ENCODE results near the gene SLC35F6. TPM values are rescaled to one million over a fixed set of nuclear protein-coding genes. Genes with fewer than 3 reads are reported as not detected.

Gene SLC35F6
- polyA plus RNA-seq, 2 of the 4 experiments (the other 2 are of a cell fraction) = 41.3 to 46.9 TPM

DNA sequence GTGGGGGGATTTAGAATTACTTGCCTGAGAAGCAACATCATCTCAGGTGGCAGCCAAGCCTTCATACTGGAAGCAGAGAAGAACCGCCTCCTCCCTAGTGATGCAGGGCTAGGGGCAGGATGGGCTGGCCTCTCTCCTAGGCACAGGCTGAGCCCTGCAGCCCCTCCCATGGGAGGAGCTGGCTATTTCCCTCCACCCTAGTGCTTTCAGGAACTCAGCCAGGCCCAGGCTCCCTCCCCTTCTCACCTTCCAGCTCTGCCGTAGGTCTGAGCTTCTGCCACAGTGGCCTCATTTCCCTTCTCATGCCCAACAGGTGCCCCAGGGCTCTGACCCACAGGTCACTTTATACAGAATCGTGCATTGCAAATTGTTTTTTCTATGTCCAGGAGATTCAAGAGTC is 52.8 kb downstream of the SLC35F6 start:
- H3K4me3 ChIP-seq = no peak overlapping the region
- no peak for FAIRE-seq
- no peak overlapping the region for H3K27ac ChIP-seq
- peak; percentile 33 to 61; a peak in 3 of 6 replicates for ATAC-seq
- ChIA-PET POLR2A (no interaction called here), CTCF (interaction anchor here (0.5 to 2.7 kb wide), 8 partner anchors 9 to 199 kb away, joined by 3 to 11 read pairs (median 3); no protein-coding TSS in a partner anchor)
- TF ChIP-seq FOSL2 (IDR thresholded peaks at IDR 0.05) (no peak), FOSL2 (CRISPR knock-in tag; IDR thresholded peaks at IDR 0.05) (no peak), EHF (CRISPR knock-in tag; IDR thresholded peaks at IDR 0.05) (no peak), TFCP2L1 (CRISPR knock-in tag; IDR thresholded peaks at IDR 0.05) (no peak), ESRRA (IDR thresholded peaks at IDR 0.05; ENCODE audit: borderline replicate concordance, low read length) (no peak), JUNB (IDR thresholded peaks at IDR 0.05) (no peak), HEYL (CRISPR knock-in tag; IDR thresholded peaks at IDR 0.05) (no peak), ZFP36 (IDR thresholded peaks at IDR 0.05; ENCODE audit: borderline replicate concordance, partially characterized antibody) (no peak), KDM5A (IDR thresholded peaks at IDR 0.05) (no peak), JUN (IDR thresholded peaks at IDR 0.05) (no peak), KDM1A (IDR thresholded peaks at IDR 0.05; ENCODE audit: low read depth) (no peak), HDAC2 (IDR thresholded peaks at IDR 0.05) (no peak)
- TF ChIP-seq, protein P1, sequence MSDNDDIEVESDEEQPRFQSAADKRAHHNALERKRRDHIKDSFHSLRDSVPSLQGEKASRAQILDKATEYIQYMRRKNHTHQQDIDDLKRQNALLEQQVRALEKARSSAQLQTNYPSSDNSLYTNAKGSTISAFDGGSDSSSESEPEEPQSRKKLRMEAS (IDR thresholded peaks at IDR 0.05) = no peak
- no peaks in the 10 kb centered on the region for H3K4me1 ChIP-seq
- 43% methylated on average over 3 of the region's 3 CpGs for WGBS (ENCODE audit: missing lambda C conversion rate)
- no peak overlapping the region for H3K4me2 ChIP-seq
- H3K9me3 ChIP-seq = no peaks in the 10 kb centered on the region
- no peak for DNase-seq (ENCODE audit: low read depth in 1 of 2, low spot score in 1 of 2)

DNA sequence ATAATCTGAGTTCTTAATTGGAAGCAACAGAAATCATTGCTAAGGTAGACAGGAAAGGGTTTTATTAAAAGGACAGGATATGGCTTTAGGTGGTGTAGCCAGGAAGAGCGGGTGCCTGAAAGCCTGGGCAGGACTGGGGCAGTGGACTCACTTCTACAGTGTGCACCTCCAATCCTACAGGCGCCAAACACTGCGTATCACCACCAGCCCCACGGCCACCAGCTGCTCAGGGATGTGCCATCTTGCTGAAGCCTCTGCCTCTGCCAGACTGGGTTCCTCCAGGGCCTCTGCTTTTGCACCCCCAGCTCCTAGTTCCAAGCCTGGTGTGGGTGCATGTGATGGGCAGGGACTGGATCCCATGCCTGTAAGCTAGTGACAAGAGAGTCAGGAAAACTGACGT is 54.2 kb downstream of the SLC35F6 start:
- 48% methylated on average over 5 of the region's 5 CpGs for WGBS (ENCODE audit: missing lambda C conversion rate)
- H3K4me2 ChIP-seq = no peak overlapping the region
- DNase-seq (ENCODE audit: low read depth in 1 of 2, low spot score in 1 of 2) (no peak), FAIRE-seq (no peak), ATAC-seq (peak; percentile 62 to 64; a peak in 5 of 6 replicates)
- H3K4me3 ChIP-seq = no peak overlapping the region
- H3K9me3 ChIP-seq = no peaks in the 10 kb centered on the region
- ChIA-PET CTCF (interaction anchor here (0.8 to 2.7 kb wide), 3 partner anchors 9 to 28 kb away, joined by 3 to 11 read pairs (median 4); no protein-coding TSS in a partner anchor), POLR2A (no interaction called here)
- TF ChIP-seq MYC (IDR thresholded peaks at IDR 0.05; ENCODE audit: borderline replicate concordance, low read length) (no peak), ESRRA (IDR thresholded peaks at IDR 0.05; ENCODE audit: borderline replicate concordance, low read length) (no peak), EHMT2 (IDR thresholded peaks at IDR 0.05; ENCODE audit: low read depth) (no peak), SMC3 (IDR thresholded peaks at IDR 0.05) (no peak), FOXS1 (CRISPR knock-in tag; IDR thresholded peaks at IDR 0.05) (no peak), CHD4 (IDR thresholded peaks at IDR 0.05; ENCODE audit: borderline replicate concordance) (no peak), CEBPB (IDR thresholded peaks at IDR 0.05) (no peak), POLR2A (IDR thresholded peaks at IDR 0.05; ENCODE audit: low read length) (no peak), CBX2 (IDR thresholded peaks at IDR 0.05; ENCODE audit: borderline replicate concordance, low read depth) (no peak), MAZ (IDR thresholded peaks at IDR 0.05; ENCODE audit: borderline replicate concordance, low read depth, low read length) (no peak), CHD2 (IDR thresholded peaks at IDR 0.05; ENCODE audit: low read length, partially characterized antibody) (no peak), KDM1A (IDR thresholded peaks at IDR 0.05; ENCODE audit: low read depth) (no peak), JUNB (IDR thresholded peaks at IDR 0.05) (no peak), PHF8 (IDR thresholded peaks at IDR 0.05; ENCODE audit: borderline replicate concordance, low read depth) (no peak), BHLHE40 (IDR thresholded peaks at IDR 0.05; ENCODE audit: low read depth, low read length) (no peak), HEYL (CRISPR knock-in tag; IDR thresholded peaks at IDR 0.05) (no peak)
- TF ChIP-seq, protein P2, sequence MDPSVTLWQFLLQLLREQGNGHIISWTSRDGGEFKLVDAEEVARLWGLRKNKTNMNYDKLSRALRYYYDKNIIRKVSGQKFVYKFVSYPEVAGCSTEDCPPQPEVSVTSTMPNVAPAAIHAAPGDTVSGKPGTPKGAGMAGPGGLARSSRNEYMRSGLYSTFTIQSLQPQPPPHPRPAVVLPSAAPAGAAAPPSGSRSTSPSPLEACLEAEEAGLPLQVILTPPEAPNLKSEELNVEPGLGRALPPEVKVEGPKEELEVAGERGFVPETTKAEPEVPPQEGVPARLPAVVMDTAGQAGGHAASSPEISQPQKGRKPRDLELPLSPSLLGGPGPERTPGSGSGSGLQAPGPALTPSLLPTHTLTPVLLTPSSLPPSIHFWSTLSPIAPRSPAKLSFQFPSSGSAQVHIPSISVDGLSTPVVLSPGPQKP (IDR thresholded peaks at IDR 0.05; ENCODE audit: low read depth, low read length) = no peak
- TF ChIP-seq, protein P3, sequence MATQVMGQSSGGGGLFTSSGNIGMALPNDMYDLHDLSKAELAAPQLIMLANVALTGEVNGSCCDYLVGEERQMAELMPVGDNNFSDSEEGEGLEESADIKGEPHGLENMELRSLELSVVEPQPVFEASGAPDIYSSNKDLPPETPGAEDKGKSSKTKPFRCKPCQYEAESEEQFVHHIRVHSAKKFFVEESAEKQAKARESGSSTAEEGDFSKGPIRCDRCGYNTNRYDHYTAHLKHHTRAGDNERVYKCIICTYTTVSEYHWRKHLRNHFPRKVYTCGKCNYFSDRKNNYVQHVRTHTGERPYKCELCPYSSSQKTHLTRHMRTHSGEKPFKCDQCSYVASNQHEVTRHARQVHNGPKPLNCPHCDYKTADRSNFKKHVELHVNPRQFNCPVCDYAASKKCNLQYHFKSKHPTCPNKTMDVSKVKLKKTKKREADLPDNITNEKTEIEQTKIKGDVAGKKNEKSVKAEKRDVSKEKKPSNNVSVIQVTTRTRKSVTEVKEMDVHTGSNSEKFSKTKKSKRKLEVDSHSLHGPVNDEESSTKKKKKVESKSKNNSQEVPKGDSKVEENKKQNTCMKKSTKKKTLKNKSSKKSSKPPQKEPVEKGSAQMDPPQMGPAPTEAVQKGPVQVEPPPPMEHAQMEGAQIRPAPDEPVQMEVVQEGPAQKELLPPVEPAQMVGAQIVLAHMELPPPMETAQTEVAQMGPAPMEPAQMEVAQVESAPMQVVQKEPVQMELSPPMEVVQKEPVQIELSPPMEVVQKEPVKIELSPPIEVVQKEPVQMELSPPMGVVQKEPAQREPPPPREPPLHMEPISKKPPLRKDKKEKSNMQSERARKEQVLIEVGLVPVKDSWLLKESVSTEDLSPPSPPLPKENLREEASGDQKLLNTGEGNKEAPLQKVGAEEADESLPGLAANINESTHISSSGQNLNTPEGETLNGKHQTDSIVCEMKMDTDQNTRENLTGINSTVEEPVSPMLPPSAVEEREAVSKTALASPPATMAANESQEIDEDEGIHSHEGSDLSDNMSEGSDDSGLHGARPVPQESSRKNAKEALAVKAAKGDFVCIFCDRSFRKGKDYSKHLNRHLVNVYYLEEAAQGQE (IDR thresholded peaks at IDR 0.05) = no peak
- TF ChIP-seq, protein P4, sequence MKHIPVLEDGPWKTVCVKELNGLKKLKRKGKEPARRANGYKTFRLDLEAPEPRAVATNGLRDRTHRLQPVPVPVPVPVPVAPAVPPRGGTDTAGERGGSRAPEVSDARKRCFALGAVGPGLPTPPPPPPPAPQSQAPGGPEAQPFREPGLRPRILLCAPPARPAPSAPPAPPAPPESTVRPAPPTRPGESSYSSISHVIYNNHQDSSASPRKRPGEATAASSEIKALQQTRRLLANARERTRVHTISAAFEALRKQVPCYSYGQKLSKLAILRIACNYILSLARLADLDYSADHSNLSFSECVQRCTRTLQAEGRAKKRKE (CRISPR knock-in tag; IDR thresholded peaks at IDR 0.05; ENCODE audit: low read depth) = no peak
- TF ChIP-seq, protein P5, sequence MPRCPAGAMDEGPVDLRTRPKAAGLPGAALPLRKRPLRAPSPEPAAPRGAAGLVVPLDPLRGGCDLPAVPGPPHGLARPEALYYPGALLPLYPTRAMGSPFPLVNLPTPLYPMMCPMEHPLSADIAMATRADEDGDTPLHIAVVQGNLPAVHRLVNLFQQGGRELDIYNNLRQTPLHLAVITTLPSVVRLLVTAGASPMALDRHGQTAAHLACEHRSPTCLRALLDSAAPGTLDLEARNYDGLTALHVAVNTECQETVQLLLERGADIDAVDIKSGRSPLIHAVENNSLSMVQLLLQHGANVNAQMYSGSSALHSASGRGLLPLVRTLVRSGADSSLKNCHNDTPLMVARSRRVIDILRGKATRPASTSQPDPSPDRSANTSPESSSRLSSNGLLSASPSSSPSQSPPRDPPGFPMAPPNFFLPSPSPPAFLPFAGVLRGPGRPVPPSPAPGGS (IDR thresholded peaks at IDR 0.05) = no peak
- H3K4me1 ChIP-seq = no peaks in the 10 kb centered on the region
- no peak overlapping the region for H3K27ac ChIP-seq
